Right ventricle myocardium inferior (tissue), 1 donor: ENCODE data around the gene ZFYVE16. TPM values are rescaled to one million over a fixed set of nuclear protein-coding genes. Genes with fewer than 3 reads are reported as not detected.
A peak's percentile ranks its signal among the peaks of the same experiment; 100 is the strongest.
"Not testable (repeated sequence)": the region's sequence is repeated elsewhere in the genome, so short reads cannot be mapped to it uniquely, and the experiment has no call there.

Experiments
- ATAC-seq: fragments of 200-7000 bp; cut with Tn5 transposase; one replicate; pipeline ENCODE4 v1.9.1; 2020; ENCODE audit warnings: mild to moderate bottlenecking, moderate library complexity
- DNase-seq: peaks from one replicate; pipeline ENCODE4 v3.0.0; 2021; ENCODE audit errors: missing footprints
- intact Hi-C: fragments of 100-400 bp; cut with DNase I; formaldehyde crosslinking; loops from one replicate; pipeline ENCODE4 v1.11.0; 2022
- long read RNA-seq: library from polyadenylated mRNA; unstranded; transcript quantifications from one replicate; pipeline ENCODE4 v2.0.0, GENCODE V29; 2021
- total RNA-seq: library from RNA; stranded (reverse); fragmentation: NEBNext Ultra II Directional; extraction: Animal tissue kit (Norgen Biotek cat#: 25700); gene quantifications from one replicate; pipeline ENCODE4 v1.2.1, GENCODE V29; 2021
- donor health status: DM: no; HTN: yes; CAD: no; lungs with severe emphysema.

Gene ZFYVE16
- 32.8 TPM for total RNA-seq
- long read RNA-seq, full-length matches to known transcripts: 2 of 5 reads
- long read RNA-seq, partial matches to known transcripts: 3 of 5 reads
- long read RNA-seq, other reads (novel, unspliced or antisense): 0 of 5 reads

GRCh38 chr5:80407735-80408483 is at the start of gene ZFYVE16:
TSS of gene ZFYVE16 (plus strand) at chr5:80408064. CDS start at chr5:80434148, 26,084 bp downstream.
- peak; percentile 99 for DNase-seq
- peak; percentile 98 for ATAC-seq
- intact Hi-C loops: loop anchor here (2.0 to 10.0 kb wide), 3 partner anchors 247 to 825 kb away; partner anchors contain the start of genes CKMT2, DHFR and MSH3

GRCh38 chr5:80360914-80361444 is 46.9 kb upstream of the ZFYVE16 start:
- ATAC-seq: no peak
- no peak for DNase-seq
- intact Hi-C loops: no loop called here

GRCh38 chr5:80364892-80365291 is 43.0 kb upstream of the ZFYVE16 start:
- ATAC-seq: no peak
- intact Hi-C loops: no loop called here
- no peak for DNase-seq

- intact Hi-C loops: no loop called here
- ATAC-seq: no peak
These were observed 39.0 kb upstream of the ZFYVE16 start for GRCh38 chr5:80368661-80369480.

GRCh38 chr5:80369521-80369920 is 38.3 kb upstream of the ZFYVE16 start:
- ATAC-seq (no peak), DNase-seq (no peak)
- intact Hi-C loops: no loop called here

More at GRCh38 chr5:80368661-80369480, 39.0 kb upstream of the ZFYVE16 start:
- no peak for DNase-seq

- ATAC-seq (no peak), DNase-seq (no peak)
- intact Hi-C loops: no loop called here
These were observed 37.5 kb upstream of the ZFYVE16 start for GRCh38 chr5:80370390-80370789.

- ATAC-seq: no peak
- no peak for DNase-seq
- intact Hi-C loops: no loop called here
These were observed 35.1 kb upstream of the ZFYVE16 start for GRCh38 chr5:80372780-80373179.

- intact Hi-C loops: no loop called here
- DNase-seq: no peak
- ATAC-seq: no peak
These were observed 33.7 kb upstream of the ZFYVE16 start for GRCh38 chr5:80374188-80374587.

GRCh38 chr5:80376557-80376956 is 31.3 kb upstream of the ZFYVE16 start:
- intact Hi-C loops: no loop called here
- DNase-seq (no peak), ATAC-seq (no peak)

- ATAC-seq: no peak
- intact Hi-C loops: no loop called here
These were observed 25.4 kb upstream of the ZFYVE16 start for GRCh38 chr5:80382488-80382887.

GRCh38 chr5:80387063-80387768 is 20.6 kb upstream of the ZFYVE16 start:
- intact Hi-C loops: no loop called here
- DNase-seq (no peak), ATAC-seq (no peak)

More at GRCh38 chr5:80382488-80382887, 25.4 kb upstream of the ZFYVE16 start:
- DNase-seq: no peak

- ATAC-seq: no peak
- DNase-seq: peak; percentile 79
- intact Hi-C loops: no loop called here
These were observed 18.3 kb upstream of the ZFYVE16 start for GRCh38 chr5:80389580-80389979.

- DNase-seq, intact Hi-C loops, ATAC-seq: not testable (repeated sequence)
These were observed 17.5 kb upstream of the ZFYVE16 start for GRCh38 chr5:80390413-80390812.

- DNase-seq, ATAC-seq, intact Hi-C loops: not testable (repeated sequence)
These were observed 16.6 kb upstream of the ZFYVE16 start for GRCh38 chr5:80391267-80391666.

- peak; percentile 37 for ATAC-seq
- intact Hi-C loops: loop anchor here (10.0 kb wide), 2 partner anchors 255 to 305 kb away; partner anchors contain the start of genes DHFR and MSH3
- no peak for DNase-seq
These were observed 8.2 kb upstream of the ZFYVE16 start for GRCh38 chr5:80399526-80400239.

GRCh38 chr5:80400368-80400767 is 7.5 kb upstream of the ZFYVE16 start:
- intact Hi-C loops: loop anchor here (10.0 kb wide), 2 partner anchors 254 to 306 kb away; partner anchors contain the start of genes DHFR and MSH3
- not testable (repeated sequence) for ATAC-seq, DNase-seq

GRCh38 chr5:80403782-80404181 is 4.1 kb upstream of the ZFYVE16 start:
- ATAC-seq (no peak), DNase-seq (no peak)
- intact Hi-C loops: loop anchor here (10.0 kb wide), 2 partner anchors 251 to 309 kb away; partner anchors contain the start of genes DHFR and MSH3
